Hypothalamus (tissue), 51 donors: Measurements from ENCODE around the gene OR7G2.

ENCODE experiments used
- DNase-seq, 51 donors: peaks; one replicate each; lab custom pipeline; 2025; lab: John Stamatoyannopoulos, UW

OR7G2 gene

GRCh38 chr19:9107375-9107774, at the start of gene OR7G2:
OR7G2 (minus strand) TSS chr19:9107475; CDS start chr19:9103243, 4,232 bp downstream.
- DNase-seq: no peak

- no peak for DNase-seq
These were observed 49.0 kb upstream of the OR7G2 start for GRCh38 chr19:9156304-9156703.

- no peak for DNase-seq
These were observed 48.3 kb upstream of the OR7G2 start for GRCh38 chr19:9155591-9155990.

GRCh38 chr19:9151367-9151766, 44.1 kb upstream of the OR7G2 start:
- no peak for DNase-seq

GRCh38 chr19:9150650-9151049, 43.4 kb upstream of the OR7G2 start:
- DNase-seq: no peak

GRCh38 chr19:9149997-9150396, 42.7 kb upstream of the OR7G2 start:
- no peak for DNase-seq

GRCh38 chr19:9148697-9149096, 41.4 kb upstream of the OR7G2 start:
- no peak for DNase-seq

- no peak for DNase-seq
These were observed 39.6 kb upstream of the OR7G2 start for GRCh38 chr19:9146882-9147281.

- no peak for DNase-seq
These were observed 37.6 kb upstream of the OR7G2 start for GRCh38 chr19:9144920-9145319.

- DNase-seq: peak; percentile 19 to 94 (median 79)
These were observed 33.0 kb upstream of the OR7G2 start, which contains the start of gene ZNF317 for GRCh38 chr19:9140159-9140874. ZNF317 (plus strand) TSS chr19:9140397; CDS start chr19:9156017, 15,620 bp downstream.

- peak in 1 of 51 donors; percentile 3 for DNase-seq
These were observed 32.4 kb upstream of the OR7G2 start for GRCh38 chr19:9139609-9140158.

GRCh38 chr19:9132422-9132821, 25.1 kb upstream of the OR7G2 start:
- DNase-seq: no peak

- DNase-seq: no peak
These were observed 23.7 kb upstream of the OR7G2 start for GRCh38 chr19:9130965-9131364.

- no peak for DNase-seq
These were observed 20.9 kb upstream of the OR7G2 start for GRCh38 chr19:9128171-9128570.

GRCh38 chr19:9126900-9127405, 19.7 kb upstream of the OR7G2 start, which contains the start of gene OR7G3:
OR7G3 (minus strand) TSS chr19:9126950; CDS start chr19:9126950, 0 bp downstream.
- DNase-seq: no peak

- no peak for DNase-seq
These were observed 9.3 kb upstream of the OR7G2 start for GRCh38 chr19:9116547-9116946.

- DNase-seq: no peak
These were observed 8.1 kb upstream of the OR7G2 start, which contains the start of gene OR7G1 for GRCh38 chr19:9115307-9115813. OR7G1 (minus strand) TSS chr19:9115763; CDS start chr19:9115763, 0 bp downstream.

GRCh38 chr19:9109959-9110358, 2.7 kb upstream of the OR7G2 start:
- no peak for DNase-seq

GRCh38 chr19:9086761-9087160, 20.5 kb downstream of the OR7G2 start, which contains the start of gene OR1M1:
OR1M1 (plus strand) TSS chr19:9087061; CDS start chr19:9093245, 6,184 bp downstream.
- DNase-seq: no peak

- no peak for DNase-seq
These were observed 28.6 kb downstream of the OR7G2 start for GRCh38 chr19:9078651-9079050.

- no peak for DNase-seq
These were observed 30.4 kb downstream of the OR7G2 start for GRCh38 chr19:9076901-9077300.
